GM19468 (cell line): Measurements from ENCODE around the gene BANP.
"Not testable (repeated sequence)": the region's sequence is repeated elsewhere in the genome, so short reads cannot be mapped to it uniquely, and the experiment has no call there.

Source experiments
- ATAC-seq: cut with Tn5 transposase; IDR thresholded peaks from one replicate; pipeline ENCODE4 v1.9.1; 2021; ENCODE audit warnings: mild to moderate bottlenecking, moderate library complexity, moderate number of reproducible peaks; ENCODE audit not compliant: unreplicated experiment; ENCODE audit errors: extremely low read depth

Gene BANP

GRCh38 chr16:88073201-88073721, 122.0 kb downstream of the BANP start:
- ATAC-seq = no peak

- ATAC-seq = no peak
These were observed 122.8 kb downstream of the BANP start for GRCh38 chr16:88074041-88074440.

GRCh38 chr16:88076211-88076931, 125.1 kb downstream of the BANP start:
- no peak for ATAC-seq

GRCh38 chr16:88076932-88077320, 125.7 kb downstream of the BANP start:
- ATAC-seq = not testable (repeated sequence)

GRCh38 chr16:88077328-88078108, 126.3 kb downstream of the BANP start:
- ATAC-seq = no peak

- no peak for ATAC-seq
These were observed 127.0 kb downstream of the BANP start for GRCh38 chr16:88078111-88078775.

GRCh38 chr16:88083582-88083981, 132.3 kb downstream of the BANP start:
- ATAC-seq = no peak

GRCh38 chr16:88084881-88085280, 133.6 kb downstream of the BANP start:
- no peak for ATAC-seq

GRCh38 chr16:88086571-88087516, 135.6 kb downstream of the BANP start:
- ATAC-seq = no peak

- ATAC-seq = no peak
These were observed 136.3 kb downstream of the BANP start for GRCh38 chr16:88087517-88087877.

- no peak for ATAC-seq
These were observed 136.9 kb downstream of the BANP start for GRCh38 chr16:88088161-88088581.

- ATAC-seq = not testable (repeated sequence)
These were observed 137.4 kb downstream of the BANP start for GRCh38 chr16:88088611-88089010.

- not testable (repeated sequence) for ATAC-seq
These were observed 137.8 kb downstream of the BANP start for GRCh38 chr16:88089071-88089470.

- not testable (repeated sequence) for ATAC-seq
These were observed 138.6 kb downstream of the BANP start for GRCh38 chr16:88089632-88090376.

- ATAC-seq = not testable (repeated sequence)
These were observed 139.3 kb downstream of the BANP start for GRCh38 chr16:88090377-88091175.

GRCh38 chr16:88091221-88091971, 140.2 kb downstream of the BANP start:
- not testable (repeated sequence) for ATAC-seq

- ATAC-seq = not testable (repeated sequence)
These were observed 140.7 kb downstream of the BANP start for GRCh38 chr16:88091972-88092302.
